HUES64 (cell line): ENCODE data around the gene TSPAN9.

Experiments used
- H3K27ac ChIP-seq: 2 replicates; pipeline ENCODE4 v1.7.0; 2013; ENCODE audit warnings: low read depth, low read length, inconsistent platforms
- H3K27me3 ChIP-seq: 2 replicates; pipeline ENCODE4 v1.6.1; 2013; ENCODE audit warnings: mild to moderate bottlenecking, low read length; ENCODE audit not compliant: insufficient read depth
- H3K36me3 ChIP-seq: 2 replicates; pipeline ENCODE4 v1.6.1; 2013; ENCODE audit warnings: mild to moderate bottlenecking, low read length; ENCODE audit not compliant: insufficient read depth
- H3K4me1 ChIP-seq: 2 replicates; pipeline ENCODE4 v1.6.1; 2013; ENCODE audit warnings: mild to moderate bottlenecking, low read length, moderate library complexity; ENCODE audit not compliant: insufficient read depth
- H3K4me3 ChIP-seq: 2 replicates; pipeline ENCODE4 v1.5.1; 2013; ENCODE audit warnings: mild to moderate bottlenecking, low read length, moderate library complexity
- H3K9ac ChIP-seq: 2 replicates; pipeline ENCODE4 v1.6.1; 2013; ENCODE audit warnings: mild to moderate bottlenecking, low read depth, low read length
- H3K9me3 ChIP-seq: 2 replicates; pipeline ENCODE4 v1.6.1; 2013; ENCODE audit warnings: low read depth, low read length; ENCODE audit not compliant: insufficient read depth
- WGBS: fragments of 150-250, 120-280 bp; methylation state at CpG from one replicate; pipeline ENCODE4 v1.1.7; 2013; ENCODE audit warnings: missing lambda C conversion rate; 5-methylcytosine and 5-hydroxymethylcytosine counted together

TSPAN9 gene

DNA sequence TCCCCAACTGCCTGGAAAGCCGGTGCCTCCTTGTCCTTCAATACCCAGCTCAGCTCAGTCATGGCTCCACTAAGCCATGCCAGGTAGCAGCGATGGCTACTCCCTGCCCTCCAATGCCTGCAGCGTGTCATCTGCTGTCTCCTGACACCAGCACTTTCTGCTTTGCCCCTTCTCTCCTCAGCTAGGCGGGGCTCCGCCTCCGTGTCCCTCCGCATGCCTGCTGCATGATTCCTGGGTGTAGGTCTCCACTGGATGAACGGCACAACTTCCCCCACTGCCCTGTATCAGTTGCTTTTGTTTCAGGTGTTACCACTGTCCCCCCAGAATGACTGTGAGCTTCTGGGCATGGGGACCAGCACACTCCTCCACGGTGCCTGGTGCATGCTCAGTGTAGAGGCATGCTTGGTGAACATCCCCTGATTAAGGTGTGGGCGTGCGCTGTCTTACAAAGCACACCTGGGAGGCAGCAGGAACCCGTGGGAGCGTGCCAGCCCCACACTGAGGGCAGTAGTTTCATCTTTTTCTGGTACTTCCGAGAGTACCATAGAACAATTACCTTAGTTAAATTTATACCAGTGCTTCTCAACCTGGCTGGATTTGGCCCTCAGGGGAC, 234.4 kb downstream of the TSPAN9 start:
- no peaks in the 10 kb centered on the region for H3K4me1 ChIP-seq
- 87% methylated on average over 14 of the region's 14 CpGs for WGBS
- H3K4me3 ChIP-seq = no peak overlapping the region
- H3K9me3 ChIP-seq = no peaks in the 10 kb centered on the region
- no peaks in the 10 kb centered on the region for H3K27me3 ChIP-seq
- H3K27ac ChIP-seq = no peak overlapping the region
- no peaks in the 10 kb centered on the region for H3K36me3 ChIP-seq
- no peak overlapping the region for H3K9ac ChIP-seq

DNA sequence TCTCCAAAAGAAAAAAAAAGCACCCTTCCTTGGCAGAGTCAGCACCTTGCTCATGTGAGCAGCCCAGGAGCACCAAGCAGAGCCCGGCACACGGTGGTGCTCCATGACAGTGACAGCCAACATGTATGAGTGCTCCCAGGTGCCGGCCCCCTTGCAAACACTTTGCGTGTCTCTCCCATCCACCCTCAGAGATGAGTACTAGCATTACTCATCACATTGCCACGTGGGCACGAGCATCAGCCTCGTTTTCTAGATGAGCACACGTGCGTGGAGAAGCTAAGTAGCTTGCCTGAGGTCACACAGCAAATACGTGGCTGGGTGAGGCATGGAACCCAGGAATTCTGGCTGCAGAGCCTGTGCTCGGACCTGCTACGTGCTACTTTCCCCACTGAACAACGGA, 235.9 kb downstream of the TSPAN9 start:
- Histone ChIP-seq H3K27ac (no peak overlapping the region), H3K9me3 (no peaks in the 10 kb centered on the region), H3K4me3 (no peak overlapping the region), H3K36me3 (no peaks in the 10 kb centered on the region), H3K27me3 (no peaks in the 10 kb centered on the region), H3K4me1 (no peaks in the 10 kb centered on the region), H3K9ac (no peak overlapping the region)
- WGBS = 85% methylated on average over 13 of the region's 13 CpGs

DNA sequence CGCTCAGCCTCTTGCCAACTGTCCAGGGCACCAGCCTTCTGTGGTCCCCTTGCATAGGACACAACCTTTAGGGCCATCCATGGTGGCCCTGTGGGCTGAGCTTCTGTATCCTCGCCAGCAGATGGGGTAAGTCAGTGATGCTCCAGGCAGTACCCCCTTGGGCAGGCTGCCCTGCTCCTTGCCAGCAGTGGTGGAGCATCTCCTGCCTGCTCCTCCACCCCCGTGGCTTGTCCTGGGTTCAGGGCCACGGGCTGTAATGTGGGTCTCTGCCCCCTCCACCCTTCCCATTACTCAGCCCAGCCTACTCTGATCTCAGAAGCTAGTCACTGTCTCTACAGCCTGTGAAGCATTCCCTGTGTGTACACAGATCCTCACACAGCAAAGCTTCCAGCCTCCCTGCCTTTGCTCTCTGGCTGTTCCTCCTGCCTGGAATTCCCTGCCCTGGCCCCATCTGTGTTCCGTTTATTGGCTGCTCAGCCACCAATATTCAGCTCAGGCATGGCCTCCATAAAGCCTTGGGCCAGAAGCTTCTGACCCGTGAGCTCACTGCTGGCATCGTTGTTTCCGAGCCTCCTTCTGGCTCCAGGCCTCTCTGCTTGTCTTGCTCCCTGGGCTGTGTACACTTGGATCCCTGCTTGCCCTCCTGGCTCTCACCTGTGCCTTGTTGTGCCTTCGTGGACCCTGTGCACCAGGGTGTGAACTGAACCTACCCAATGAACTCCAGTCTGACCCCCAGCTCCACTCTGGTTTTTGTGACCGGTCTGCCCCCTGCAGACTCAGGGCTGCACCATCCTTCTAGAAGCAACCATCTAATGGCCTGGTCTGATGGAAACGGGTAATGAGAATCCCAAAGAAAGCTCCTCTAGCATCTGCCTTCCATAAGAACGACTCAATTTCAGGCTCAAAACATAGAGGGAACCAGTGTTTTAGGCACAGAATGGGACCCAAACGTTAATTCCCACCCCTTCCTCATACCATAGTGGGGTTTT, 236.8 kb downstream of the TSPAN9 start:
- Histone ChIP-seq H3K27me3 (no peaks in the 10 kb centered on the region), H3K27ac (no peak overlapping the region), H3K36me3 (no peaks in the 10 kb centered on the region), H3K4me1 (no peaks in the 10 kb centered on the region), H3K9ac (no peak overlapping the region), H3K9me3 (no peaks in the 10 kb centered on the region), H3K4me3 (no peak overlapping the region)
- 67% methylated on average over 13 of the region's 13 CpGs for WGBS

DNA sequence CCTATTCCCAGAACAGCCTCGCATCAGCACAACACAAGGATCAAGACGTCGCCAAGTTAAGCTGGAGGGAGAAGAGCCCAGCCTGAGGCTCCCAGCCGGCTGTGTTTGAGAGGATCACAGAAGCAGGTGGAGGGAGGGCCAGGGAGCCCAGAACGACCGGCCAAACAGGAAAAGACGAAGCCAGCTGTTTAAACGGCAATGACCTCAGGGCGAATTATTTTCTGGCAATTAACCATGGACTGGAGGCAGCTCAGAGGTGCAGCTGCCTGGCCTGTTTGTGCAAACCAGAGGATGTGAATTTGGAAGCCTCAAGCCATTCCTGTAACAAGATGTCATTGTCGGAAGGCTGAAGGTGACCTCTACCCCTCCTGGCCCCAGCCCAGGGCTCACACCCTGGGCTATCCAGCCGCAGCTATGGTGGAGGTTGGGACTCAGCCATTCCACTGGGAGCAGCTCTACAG, 238.1 kb downstream of the TSPAN9 start:
- Histone ChIP-seq H3K4me1 (no peaks in the 10 kb centered on the region), H3K4me3 (no peak overlapping the region), H3K36me3 (no peaks in the 10 kb centered on the region), H3K9me3 (no peaks in the 10 kb centered on the region), H3K27me3 (no peaks in the 10 kb centered on the region), H3K9ac (no peak overlapping the region), H3K27ac (no peak overlapping the region)
- 75% methylated on average over 11 of the region's 11 CpGs for WGBS

DNA sequence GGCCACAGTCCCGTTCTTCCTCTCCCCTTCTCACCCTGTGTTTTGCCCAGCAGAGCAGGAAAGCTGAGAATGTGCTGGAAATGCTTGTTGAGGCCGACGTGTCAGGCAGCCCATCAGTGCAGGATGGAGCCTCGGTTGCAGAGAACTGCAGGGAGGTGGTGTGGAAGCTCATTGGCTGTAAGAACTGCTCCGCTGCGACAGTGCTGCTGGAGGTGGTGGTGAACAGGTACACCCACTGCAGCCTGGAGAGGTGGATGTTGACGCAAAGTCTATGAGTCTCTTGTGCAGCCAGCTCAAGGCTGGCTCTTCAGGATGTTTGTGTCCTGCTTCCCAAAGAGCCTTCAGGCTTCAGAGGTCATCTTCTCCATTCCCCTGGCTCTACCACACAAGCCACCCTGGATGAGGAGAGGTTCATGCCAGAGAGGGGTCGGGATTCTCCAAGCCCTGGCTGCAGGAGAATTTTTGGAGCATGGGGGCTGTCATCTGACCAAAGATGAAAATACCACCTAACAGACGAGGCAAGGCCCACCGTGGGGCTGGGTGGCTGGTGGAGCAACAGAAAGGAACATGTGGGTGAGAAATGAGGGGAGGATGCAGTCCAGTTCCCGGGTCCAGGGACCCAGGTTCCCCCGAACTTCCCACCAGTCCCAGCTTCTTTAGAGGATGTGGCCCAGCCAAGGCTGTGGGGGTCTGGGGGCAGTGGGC, 239.7 kb downstream of the TSPAN9 start:
- H3K9me3 ChIP-seq = no peaks in the 10 kb centered on the region
- H3K27me3 ChIP-seq = no peaks in the 10 kb centered on the region
- 92% methylated on average over 11 of the region's 12 CpGs for WGBS
- H3K36me3 ChIP-seq = no peaks in the 10 kb centered on the region
- H3K9ac ChIP-seq = no peak overlapping the region
- no peak overlapping the region for H3K27ac ChIP-seq
- H3K4me3 ChIP-seq = no peak overlapping the region
- H3K4me1 ChIP-seq = no peaks in the 10 kb centered on the region

DNA sequence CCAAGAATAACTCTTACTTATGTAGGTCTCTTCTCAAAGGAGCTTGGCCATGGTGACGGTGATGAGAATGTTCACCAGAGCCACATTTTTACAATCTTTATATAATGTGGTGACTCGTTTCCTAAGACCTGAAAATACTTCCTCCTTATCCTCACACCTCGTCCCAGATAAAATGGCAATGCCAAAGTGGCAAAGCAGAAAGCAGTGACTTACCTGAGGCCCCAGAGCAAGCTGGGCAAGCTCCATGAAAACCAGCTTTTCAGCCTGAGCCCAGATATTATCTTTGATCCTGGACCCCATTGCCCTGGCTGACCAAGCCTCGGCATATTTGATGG, 240.3 kb downstream of the TSPAN9 start:
- Histone ChIP-seq H3K27me3 (no peaks in the 10 kb centered on the region), H3K4me3 (no peak overlapping the region), H3K9ac (no peak overlapping the region), H3K4me1 (no peaks in the 10 kb centered on the region), H3K36me3 (no peaks in the 10 kb centered on the region), H3K9me3 (no peaks in the 10 kb centered on the region), H3K27ac (no peak overlapping the region)
- 91% methylated on average over 3 of the region's 4 CpGs for WGBS

DNA sequence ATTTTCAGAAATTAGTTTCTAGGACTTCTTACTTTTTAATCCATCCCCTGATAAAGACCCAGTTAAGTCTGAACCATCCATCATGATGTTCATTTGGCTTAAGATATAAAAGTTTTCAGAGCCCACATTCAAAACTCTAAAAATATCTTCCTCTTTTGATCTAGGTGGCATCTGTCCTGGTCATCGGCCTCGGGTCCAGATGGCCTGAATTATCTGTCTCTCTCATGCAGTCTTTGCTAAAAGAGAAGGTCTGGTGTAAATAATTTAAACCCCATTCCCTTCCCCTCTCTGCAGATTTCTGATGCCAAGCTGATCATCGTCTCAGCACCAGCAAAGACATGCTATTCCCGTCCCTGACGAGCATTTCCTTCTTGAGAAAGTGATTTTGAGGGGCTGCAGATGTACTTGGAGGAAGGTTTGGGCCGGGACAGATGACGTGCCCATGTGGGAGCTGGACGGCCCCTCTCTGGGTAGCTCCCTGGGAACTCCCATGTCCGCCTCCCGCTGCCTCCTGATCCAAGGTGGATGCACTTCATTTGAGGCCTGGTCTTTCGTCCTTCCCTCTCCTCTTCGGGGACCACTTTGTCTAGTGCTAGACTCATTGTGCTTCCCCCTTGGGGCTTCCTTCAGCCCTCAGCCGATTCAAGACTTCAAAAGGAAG, 240.8 kb downstream of the TSPAN9 start:
- Histone ChIP-seq H3K9ac (no peak overlapping the region), H3K4me3 (no peak overlapping the region), H3K27me3 (no peaks in the 10 kb centered on the region), H3K36me3 (no peaks in the 10 kb centered on the region), H3K27ac (no peak overlapping the region), H3K4me1 (no peaks in the 10 kb centered on the region), H3K9me3 (no peaks in the 10 kb centered on the region)
- 91% methylated on average over 13 of the region's 13 CpGs for WGBS

DNA sequence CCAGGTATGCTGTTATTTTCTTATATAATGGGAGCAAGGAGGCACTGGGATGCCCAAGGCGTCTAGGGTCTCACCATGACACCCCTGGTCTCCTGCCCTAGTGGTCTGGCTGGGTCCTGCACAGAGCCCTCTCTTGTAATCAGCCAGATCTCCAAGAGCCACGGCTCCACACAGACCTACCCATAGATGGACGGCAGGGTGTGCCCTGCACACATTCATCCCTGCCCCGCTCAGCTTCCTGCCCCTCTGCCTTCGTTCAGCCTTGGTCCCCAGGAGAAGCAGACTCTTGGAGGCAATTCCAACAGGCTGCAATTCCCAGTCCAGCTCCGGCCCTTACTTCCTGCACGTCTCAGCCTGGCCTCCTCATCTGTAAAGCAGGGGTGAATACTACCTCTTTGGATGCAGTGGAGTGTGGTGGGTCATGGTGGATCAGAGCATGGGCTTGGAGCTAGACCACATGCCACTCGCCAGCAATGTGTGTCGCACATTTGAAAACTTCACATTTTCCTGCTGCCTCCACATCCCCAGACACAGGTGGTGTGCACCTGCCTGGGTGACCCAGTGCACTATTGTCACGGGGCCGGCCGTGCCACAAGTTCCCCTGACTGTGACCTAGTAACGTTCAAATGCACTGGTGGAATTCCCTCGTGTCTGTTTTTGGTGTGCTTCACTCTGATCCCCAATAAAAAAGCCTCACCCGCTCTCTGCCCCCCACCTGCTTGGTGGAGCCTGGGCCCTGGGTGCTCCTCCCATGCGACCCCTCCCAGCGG, 242.7 kb downstream of the TSPAN9 start:
- no peaks in the 10 kb centered on the region for H3K36me3 ChIP-seq
- 86% methylated on average over 17 of the region's 17 CpGs for WGBS
- no peak overlapping the region for H3K27ac ChIP-seq
- no peaks in the 10 kb centered on the region for H3K4me1 ChIP-seq
- no peak overlapping the region for H3K4me3 ChIP-seq
- no peak overlapping the region for H3K9ac ChIP-seq
- no peaks in the 10 kb centered on the region for H3K9me3 ChIP-seq
- H3K27me3 ChIP-seq = no peaks in the 10 kb centered on the region

DNA sequence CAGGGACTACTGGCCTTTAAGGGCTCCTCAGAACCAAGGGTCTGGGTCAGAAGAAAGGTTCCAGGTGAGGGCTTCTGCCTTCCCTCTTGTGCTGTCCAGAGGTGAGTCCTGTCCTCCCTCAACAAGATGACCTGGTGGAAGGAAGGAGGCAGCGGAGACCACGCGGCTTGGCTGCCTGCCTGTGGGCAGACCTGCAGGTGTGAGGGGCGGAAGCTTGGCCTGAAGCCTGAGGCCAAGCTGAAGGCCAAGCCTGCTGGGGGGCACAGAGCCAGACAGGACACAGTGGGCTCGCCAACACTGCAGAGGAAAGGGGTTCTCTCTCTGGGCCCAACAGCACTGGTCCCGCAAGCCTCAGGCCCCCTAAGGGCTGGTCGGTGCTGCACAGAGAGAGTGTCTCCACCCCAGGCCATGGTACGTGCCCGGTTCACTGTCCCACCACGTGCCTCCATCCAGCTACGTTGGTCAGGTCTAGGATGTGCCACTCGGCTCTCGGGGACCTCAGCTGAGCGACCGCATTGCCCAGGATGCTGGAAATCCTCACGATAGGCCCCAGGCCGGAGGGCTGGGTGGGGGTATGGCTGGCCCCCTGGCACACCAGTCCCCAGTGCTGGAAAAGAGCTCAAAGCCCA, 243.8 kb downstream of the TSPAN9 start:
- H3K27me3 ChIP-seq = no peaks in the 10 kb centered on the region
- no peak overlapping the region for H3K4me3 ChIP-seq
- no peak overlapping the region for H3K9ac ChIP-seq
- H3K9me3 ChIP-seq = no peaks in the 10 kb centered on the region
- no peaks in the 10 kb centered on the region for H3K4me1 ChIP-seq
- WGBS = 88% methylated on average over 17 of the region's 17 CpGs
- no peaks in the 10 kb centered on the region for H3K36me3 ChIP-seq
- H3K27ac ChIP-seq = no peak overlapping the region

DNA sequence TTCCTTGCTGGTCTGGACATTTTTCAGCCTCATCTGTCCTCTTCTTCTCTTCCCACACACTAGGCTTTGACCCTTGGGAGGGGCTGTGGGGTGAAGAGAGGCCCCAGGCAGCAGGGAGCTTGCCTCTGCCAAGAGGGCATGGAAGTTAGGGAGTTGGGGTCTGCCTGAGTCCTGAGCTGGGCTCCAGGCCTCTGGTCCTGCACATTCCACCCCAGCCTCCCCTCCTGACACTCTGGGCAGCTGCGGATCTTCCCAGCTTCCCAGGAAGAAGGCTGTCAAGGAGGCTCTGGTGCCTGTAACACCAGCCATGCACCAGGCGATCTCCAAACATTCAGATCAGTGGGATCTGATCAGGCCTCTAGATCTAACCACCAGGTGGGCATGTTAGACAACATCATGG, 244.7 kb downstream of the TSPAN9 start:
- H3K36me3 ChIP-seq = no peaks in the 10 kb centered on the region
- H3K9ac ChIP-seq = no peak overlapping the region
- WGBS = 97% methylated on average over 2 of the region's 2 CpGs
- H3K9me3 ChIP-seq = no peaks in the 10 kb centered on the region
- H3K4me1 ChIP-seq = no peaks in the 10 kb centered on the region
- no peak overlapping the region for H3K27ac ChIP-seq
- no peaks in the 10 kb centered on the region for H3K27me3 ChIP-seq
- H3K4me3 ChIP-seq = no peak overlapping the region
